ENCODE measurements around the gene OAS1.

OAS1 gene

GRCh38 chr12:112933129-112933505 is 26.4 kb downstream of the OAS1 start:
- Histone ChIP-seq H3K4me2 (ENCODE audit: low read length) (no peak overlapping the region), H3K9me3 (ENCODE audit: insufficient read depth, low read length) (no peaks in the 10 kb centered on the region), H3K36me3 (replicated peaks; ENCODE audit: low read depth, low read length) (peaks cover under 1% of the 10 kb centered on the region), H2AFZ (ENCODE audit: low read depth, low read length) (no peak overlapping the region), H3K79me2 (ENCODE audit: low read length) (no peaks in the 10 kb centered on the region), H3K4me3 (ENCODE audit: low read length) (no peak overlapping the region), H4K20me1 (ENCODE audit: insufficient read depth, low read length) (no peaks in the 10 kb centered on the region), H3K9ac (ENCODE audit: low read length) (no peak overlapping the region), H3K27ac (ENCODE audit: low read length) (no peak overlapping the region), H3K27me3 (ENCODE audit: low read depth, low read length) (no peaks in the 10 kb centered on the region), H3K4me1 (ENCODE audit: low read length) (peaks cover 4% of the 10 kb centered on the region)
- TF ChIP-seq EZH2phosphoT487 (IDR thresholded peaks at IDR 0.05; ENCODE audit: low read depth) (no peak), CTCF (IDR thresholded peaks at IDR 0.05; ENCODE audit: low read depth, low read length) (no peak)

GRCh38 chr12:112936264-112936663 is 29.5 kb downstream of the OAS1 start:
- H3K27ac ChIP-seq (ENCODE audit: low read length) = no peak overlapping the region
- H3K36me3 ChIP-seq (replicated peaks; ENCODE audit: low read depth, low read length) = no peaks in the 10 kb centered on the region
- H4K20me1 ChIP-seq (ENCODE audit: insufficient read depth, low read length) = no peaks in the 10 kb centered on the region
- no peak overlapping the region for H2AFZ ChIP-seq (ENCODE audit: low read depth, low read length)
- H3K79me2 ChIP-seq (ENCODE audit: low read length) = no peaks in the 10 kb centered on the region
- no peak overlapping the region for H3K9ac ChIP-seq (ENCODE audit: low read length)
- H3K4me2 ChIP-seq (ENCODE audit: low read length) = no peak overlapping the region
- H3K9me3 ChIP-seq (ENCODE audit: insufficient read depth, low read length) = no peaks in the 10 kb centered on the region
- no peak for TF ChIP-seq CTCF (IDR thresholded peaks at IDR 0.05; ENCODE audit: low read depth, low read length)
- TF ChIP-seq EZH2phosphoT487 (IDR thresholded peaks at IDR 0.05; ENCODE audit: low read depth) = no peak
- no peak overlapping the region for H3K4me3 ChIP-seq (ENCODE audit: low read length)
- H3K27me3 ChIP-seq (ENCODE audit: low read depth, low read length) = no peaks in the 10 kb centered on the region; the same call in 1 of the 2 replicates
- H3K4me1 ChIP-seq (ENCODE audit: low read length) = peaks cover 29% of the 10 kb centered on the region

- peaks cover 29% of the 10 kb centered on the region for H3K4me1 ChIP-seq (ENCODE audit: low read length)
- H3K27ac ChIP-seq (ENCODE audit: low read length) = no peak overlapping the region
- no peak for TF ChIP-seq EZH2phosphoT487 (IDR thresholded peaks at IDR 0.05; ENCODE audit: low read depth)
- no peak for TF ChIP-seq CTCF (IDR thresholded peaks at IDR 0.05; ENCODE audit: low read depth, low read length)
These were observed 30.2 kb downstream of the OAS1 start for GRCh38 chr12:112936927-112937326.

GRCh38 chr12:112937741-112938719 is 31.3 kb downstream of the OAS1 start, which contains the start of gene OAS3:
TSS of gene OAS3 (plus strand) at chr12:112938474. CDS start at chr12:112938531, 57 bp downstream.
- Histone ChIP-seq H3K9me3 (ENCODE audit: insufficient read depth, low read length) (no peaks in the 10 kb centered on the region), H3K4me1 (ENCODE audit: low read length) (peaks cover 29% of the 10 kb centered on the region), H3K27ac (ENCODE audit: low read length) (no peak within 1 kb of the TSS), H3K79me2 (ENCODE audit: low read length) (no peaks in the 10 kb centered on the region), H3K4me3 (ENCODE audit: low read length) (peak within 1 kb of the TSS; percentile 85), H3K27me3 (ENCODE audit: low read depth, low read length) (no peaks in the 10 kb centered on the region; the same call in 1 of the 2 replicates), H2AFZ (ENCODE audit: low read depth, low read length) (peak within 1 kb of the TSS; percentile 85), H3K4me2 (ENCODE audit: low read length) (peak within 1 kb of the TSS; percentile 84), H3K9ac (ENCODE audit: low read length) (peak within 1 kb of the TSS; percentile 72), H4K20me1 (ENCODE audit: insufficient read depth, low read length) (no peaks in the 10 kb centered on the region), H3K36me3 (replicated peaks; ENCODE audit: low read depth, low read length) (no peaks in the 10 kb centered on the region)
- no peak for TF ChIP-seq EZH2phosphoT487 (IDR thresholded peaks at IDR 0.05; ENCODE audit: low read depth)
- no peak for TF ChIP-seq CTCF (IDR thresholded peaks at IDR 0.05; ENCODE audit: low read depth, low read length)

More at GRCh38 chr12:112936927-112937326, 30.2 kb downstream of the OAS1 start:
- H3K27me3 ChIP-seq (ENCODE audit: low read depth, low read length) = no peaks in the 10 kb centered on the region; the same call in 1 of the 2 replicates
- no peak overlapping the region for H2AFZ ChIP-seq (ENCODE audit: low read depth, low read length)
- no peaks in the 10 kb centered on the region for H3K9me3 ChIP-seq (ENCODE audit: insufficient read depth, low read length)
- no peak overlapping the region for H3K9ac ChIP-seq (ENCODE audit: low read length)
- H3K79me2 ChIP-seq (ENCODE audit: low read length) = no peaks in the 10 kb centered on the region
- H4K20me1 ChIP-seq (ENCODE audit: insufficient read depth, low read length) = no peaks in the 10 kb centered on the region
- no peaks in the 10 kb centered on the region for H3K36me3 ChIP-seq (replicated peaks; ENCODE audit: low read depth, low read length)
- no peak overlapping the region for H3K4me2 ChIP-seq (ENCODE audit: low read length)
- H3K4me3 ChIP-seq (ENCODE audit: low read length) = no peak overlapping the region

Measured in OCI-LY3 (cell line).